Measurements from ENCODE around the gene FOXRED2.

The FOXRED2 gene

GRCh38 chr22:36493690-36494110, 13.1 kb downstream of the FOXRED2 start:
- H3K4me2 ChIP-seq (ENCODE audit: low read length, poor library complexity, severe bottlenecking) = no peak overlapping the region
- WGBS = 96% methylated on average over 16 of the region's 16 CpGs

GRCh38 chr22:36492109-36492508, 14.7 kb downstream of the FOXRED2 start:
- H2BK15ac ChIP-seq (ENCODE audit: low read depth, poor library complexity, severe bottlenecking) = no peak overlapping the region
- peak overlapping the region; percentile 3 for H2AFZ ChIP-seq (ENCODE audit: low read depth, low read length)
- peak overlapping the region; percentile 4 for H4K91ac ChIP-seq (ENCODE audit: low read length)
- H3K18ac ChIP-seq (ENCODE audit: low read depth in 1 of 2, low read length in 2 of 2) = no peak overlapping the region
- H3K4ac ChIP-seq (ENCODE audit: low read depth in 1 of 2, low read length in 2 of 2) = peak overlapping the region in 1 of 2 experiments; percentile 6
- no peak overlapping the region for H3K23ac ChIP-seq (ENCODE audit: low read length in 2 of 2)
- peaks cover 33 to 54% of the 10 kb centered on the region in 2 experiments for H3K36me3 ChIP-seq (ENCODE audit: control insufficient read depth in 1 of 2, insufficient read depth in 2 of 2, low read depth in 1 of 2, low read length in 2 of 2)
- H4K8ac ChIP-seq (ENCODE audit: low read length) = peak overlapping the region; percentile 16
- no peaks in the 10 kb centered on the region for H3K79me1 ChIP-seq (replicated peaks; ENCODE audit: low read length, poor library complexity, severe bottlenecking)
- H3K4me1 ChIP-seq (ENCODE audit: control insufficient read depth, insufficient read depth, low read depth, low read length) = no peaks in the 10 kb centered on the region
- H2BK5ac ChIP-seq (ENCODE audit: low read depth, low read length, poor library complexity, severe bottlenecking) = no peak overlapping the region
- H3K27ac ChIP-seq (ENCODE audit: low read length, poor library complexity, severe bottlenecking) = no peak overlapping the region
- peaks cover 2% of the 10 kb centered on the region for H3K9me3 ChIP-seq (ENCODE audit: control insufficient read depth, low read length)
- H3K9ac ChIP-seq (ENCODE audit: low read length) = no peak overlapping the region
- H3K14ac ChIP-seq (ENCODE audit: low read length in 2 of 2) = no peak overlapping the region
- peak overlapping the region in 1 of 2 experiments; percentile 18 for H2BK12ac ChIP-seq (ENCODE audit: low read length in 2 of 2)
- no peak overlapping the region for H3K4me2 ChIP-seq (ENCODE audit: low read length, poor library complexity, severe bottlenecking)
- no peak overlapping the region for H2AK5ac ChIP-seq (ENCODE audit: low read length, severe bottlenecking)
- WGBS = 81% methylated on average over 5 of the region's 5 CpGs
- H3K27me3 ChIP-seq (ENCODE audit: control insufficient read depth in 1 of 2, insufficient read depth in 1 of 2, low read length in 2 of 2) = no peaks in the 10 kb centered on the region
- no peak overlapping the region for H3K4me3 ChIP-seq (ENCODE audit: insufficient read depth in 1 of 2, low read depth in 1 of 2, low read length in 2 of 2)
- no peak overlapping the region for H2BK120ac ChIP-seq (ENCODE audit: low read depth, low read length)
- no peak for DNase-seq

More at GRCh38 chr22:36493690-36494110, 13.1 kb downstream of the FOXRED2 start:
- no peak overlapping the region for H2BK12ac ChIP-seq (ENCODE audit: low read length in 2 of 2)
- H3K27me3 ChIP-seq (ENCODE audit: control insufficient read depth in 1 of 2, insufficient read depth in 1 of 2, low read length in 2 of 2) = no peaks in the 10 kb centered on the region
- H4K91ac ChIP-seq (ENCODE audit: low read length) = no peak overlapping the region
- H2BK120ac ChIP-seq (ENCODE audit: low read depth, low read length) = no peak overlapping the region
- no peak overlapping the region for H2BK15ac ChIP-seq (ENCODE audit: low read depth, poor library complexity, severe bottlenecking)
- no peak overlapping the region for H4K8ac ChIP-seq (ENCODE audit: low read length)
- no peak for DNase-seq
- no peak overlapping the region for H3K4ac ChIP-seq (ENCODE audit: low read depth in 1 of 2, low read length in 2 of 2)
- peaks cover 45 to 60% of the 10 kb centered on the region in 2 experiments for H3K36me3 ChIP-seq (ENCODE audit: control insufficient read depth in 1 of 2, insufficient read depth in 2 of 2, low read depth in 1 of 2, low read length in 2 of 2)
- H2AFZ ChIP-seq (ENCODE audit: low read depth, low read length) = no peak overlapping the region
- no peaks in the 10 kb centered on the region for H3K4me1 ChIP-seq (ENCODE audit: control insufficient read depth, insufficient read depth, low read depth, low read length)
- no peak overlapping the region for H3K14ac ChIP-seq (ENCODE audit: low read length in 2 of 2)
- H3K9ac ChIP-seq (ENCODE audit: low read length) = no peak overlapping the region
- no peaks in the 10 kb centered on the region for H3K79me1 ChIP-seq (replicated peaks; ENCODE audit: low read length, poor library complexity, severe bottlenecking)
- H3K27ac ChIP-seq (ENCODE audit: low read length, poor library complexity, severe bottlenecking) = no peak overlapping the region
- no peak overlapping the region for H3K23ac ChIP-seq (ENCODE audit: low read length in 2 of 2)
- no peak overlapping the region for H3K4me3 ChIP-seq (ENCODE audit: insufficient read depth in 1 of 2, low read depth in 1 of 2, low read length in 2 of 2)
- H3K18ac ChIP-seq (ENCODE audit: low read depth in 1 of 2, low read length in 2 of 2) = no peak overlapping the region
- H2BK5ac ChIP-seq (ENCODE audit: low read depth, low read length, poor library complexity, severe bottlenecking) = no peak overlapping the region
- no peaks in the 10 kb centered on the region for H3K9me3 ChIP-seq (ENCODE audit: control insufficient read depth, low read length)
- no peak overlapping the region for H2AK5ac ChIP-seq (ENCODE audit: low read length, severe bottlenecking)

- Histone ChIP-seq H2AK5ac (ENCODE audit: low read length, severe bottlenecking) (no peak overlapping the region), H3K18ac (ENCODE audit: low read depth in 1 of 2, low read length in 2 of 2) (no peak overlapping the region), H2BK12ac (ENCODE audit: low read length in 2 of 2) (no peak overlapping the region), H3K4ac (ENCODE audit: low read depth in 1 of 2, low read length in 2 of 2) (no peak overlapping the region), H3K14ac (ENCODE audit: low read length in 2 of 2) (no peak overlapping the region), H3K36me3 (ENCODE audit: control insufficient read depth in 1 of 2, insufficient read depth in 2 of 2, low read depth in 1 of 2, low read length in 2 of 2) (peaks cover 27 to 54% of the 10 kb centered on the region in 2 experiments), H2BK120ac (ENCODE audit: low read depth, low read length) (no peak overlapping the region), H3K9ac (ENCODE audit: low read length) (no peak overlapping the region), H3K23ac (ENCODE audit: low read length in 2 of 2) (no peak overlapping the region), H3K4me2 (ENCODE audit: low read length, poor library complexity, severe bottlenecking) (no peak overlapping the region), H3K27me3 (ENCODE audit: control insufficient read depth in 1 of 2, insufficient read depth in 1 of 2, low read length in 2 of 2) (no peaks in the 10 kb centered on the region), H2BK15ac (ENCODE audit: low read depth, poor library complexity, severe bottlenecking) (no peak overlapping the region), H2BK5ac (ENCODE audit: low read depth, low read length, poor library complexity, severe bottlenecking) (no peak overlapping the region), H3K4me1 (ENCODE audit: control insufficient read depth, insufficient read depth, low read depth, low read length) (no peaks in the 10 kb centered on the region), H3K79me1 (replicated peaks; ENCODE audit: low read length, poor library complexity, severe bottlenecking) (no peaks in the 10 kb centered on the region), H3K27ac (ENCODE audit: low read length, poor library complexity, severe bottlenecking) (no peak overlapping the region), H2AFZ (ENCODE audit: low read depth, low read length) (no peak overlapping the region), H3K9me3 (ENCODE audit: control insufficient read depth, low read length) (peaks cover 8% of the 10 kb centered on the region), H3K4me3 (ENCODE audit: insufficient read depth in 1 of 2, low read depth in 1 of 2, low read length in 2 of 2) (no peak overlapping the region), H4K91ac (ENCODE audit: low read length) (no peak overlapping the region), H4K8ac (ENCODE audit: low read length) (no peak overlapping the region)
- no peak for DNase-seq
- WGBS = 94% methylated on average over 7 of the region's 7 CpGs
These were observed 15.7 kb downstream of the FOXRED2 start for GRCh38 chr22:36491155-36491554.

- Histone ChIP-seq H3K9ac (ENCODE audit: low read length) (no peak overlapping the region), H3K4me3 (ENCODE audit: insufficient read depth in 1 of 2, low read depth in 1 of 2, low read length in 2 of 2) (no peak overlapping the region), H3K18ac (ENCODE audit: low read depth in 1 of 2, low read length in 2 of 2) (no peak overlapping the region), H4K91ac (ENCODE audit: low read length) (no peak overlapping the region), H3K27me3 (ENCODE audit: control insufficient read depth in 1 of 2, insufficient read depth in 1 of 2, low read length in 2 of 2) (no peaks in the 10 kb centered on the region), H3K23ac (ENCODE audit: low read length in 2 of 2) (no peak overlapping the region), H3K4me1 (ENCODE audit: control insufficient read depth, insufficient read depth, low read depth, low read length) (no peaks in the 10 kb centered on the region), H2AK5ac (ENCODE audit: low read length, severe bottlenecking) (no peak overlapping the region), H2BK12ac (ENCODE audit: low read length in 2 of 2) (no peak overlapping the region), H3K79me1 (replicated peaks; ENCODE audit: low read length, poor library complexity, severe bottlenecking) (peaks cover 1% of the 10 kb centered on the region), H2BK120ac (ENCODE audit: low read depth, low read length) (no peak overlapping the region), H2BK15ac (ENCODE audit: low read depth, poor library complexity, severe bottlenecking) (no peak overlapping the region), H3K4ac (ENCODE audit: low read depth in 1 of 2, low read length in 2 of 2) (no peak overlapping the region), H3K14ac (ENCODE audit: low read length in 2 of 2) (no peak overlapping the region), H3K9me3 (ENCODE audit: control insufficient read depth, low read length) (peaks cover 8% of the 10 kb centered on the region), H2AFZ (ENCODE audit: low read depth, low read length) (no peak overlapping the region), H3K27ac (ENCODE audit: low read length, poor library complexity, severe bottlenecking) (no peak overlapping the region), H2BK5ac (ENCODE audit: low read depth, low read length, poor library complexity, severe bottlenecking) (no peak overlapping the region), H4K8ac (ENCODE audit: low read length) (no peak overlapping the region), H3K4me2 (ENCODE audit: low read length, poor library complexity, severe bottlenecking) (no peak overlapping the region), H3K36me3 (ENCODE audit: control insufficient read depth in 1 of 2, insufficient read depth in 2 of 2, low read depth in 1 of 2, low read length in 2 of 2) (peaks cover 12 to 32% of the 10 kb centered on the region in 2 experiments)
- 77% methylated on average over 13 of the region's 13 CpGs for WGBS
- peak; percentile 80 for DNase-seq
These were observed 20.0 kb downstream of the FOXRED2 start for GRCh38 chr22:36486619-36487384.

All from mesenchymal stem cell (in vitro differentiated cells and primary cell).